HepG2 (cell line): ENCODE data around the gene RAB40C. TPM values are rescaled to one million over a fixed set of nuclear protein-coding genes. Genes with fewer than 3 reads are reported as not detected.

ENCODE experiments used
- CBFB ChIP-seq: sonication (generic); formaldehyde crosslinking; IDR thresholded peaks from 2 replicates; pipeline ENCODE4 v1.4.0; 2020; ENCODE audit warnings: missing genetic modification reagents
- HNF4G ChIP-seq, 2 experiments: sonication (generic) in 1 of 2; formaldehyde crosslinking in 1 of 2; IDR thresholded peaks; 2 replicates each; pipeline versions ENCODE4 v1.4.0 to v1.6.1; 2011 to 2020; ENCODE audit warnings: borderline replicate concordance in 2 of 2, low read depth in 2 of 2, mild to moderate bottlenecking in 2 of 2, low read length in 1 of 2, missing genetic modification reagents in 1 of 2, moderate library complexity in 1 of 2
- KDM2A ChIP-seq: sonication (generic); formaldehyde crosslinking; IDR thresholded peaks from 2 replicates; pipeline ENCODE4 v1.4.0; 2020; ENCODE audit warnings: low read depth, missing genetic modification reagents, borderline replicate concordance
- NFE2L2 ChIP-seq: fragments of 150-350 bp; IDR thresholded peaks from 2 replicates; pipeline ENCODE4 v1.6.1; 2014; ENCODE audit warnings: low read length
- SCMH1 ChIP-seq: sonication (generic); formaldehyde crosslinking; IDR thresholded peaks from 2 replicates; pipeline ENCODE4 v1.9.0; 2021; ENCODE audit warnings: missing genetic modification reagents, mild to moderate bottlenecking, borderline replicate concordance
- ZNF513 ChIP-seq: sonication (generic); formaldehyde crosslinking; conservative IDR thresholded peaks from 2 replicates; pipeline ENCODE4 v1.5.0; 2020; ENCODE audit warnings: missing genetic modification reagents
- polyA plus RNA-seq, 8 experiments: library from polyadenylated mRNA; depleted of rRNA in 3 of 8; stranded (reverse) in 7 of 8; unstranded in 1 of 8; fragments of >200 nt; fragmentation: Illumina TruSeq in 4 of 8; extraction: Trizol in 4 of 8; gene quantifications; 2 replicates each; pipeline versions ENCODE4 v1.2.1 to v1.2.3, GENCODE V29; 2011 to 2016; ENCODE audit warnings: low read depth in 4 of 8, missing spikeins in 1 of 8, mixed read lengths in 1 of 8; ENCODE audit not compliant: insufficient read depth in 1 of 8
- total RNA-seq, 5 experiments: library from RNA; depleted of rRNA; stranded (reverse); fragments of >200 nt; fragmentation: Illumina TruSeq; extraction: Trizol; gene quantifications; 2 replicates each; pipeline ENCODE4 v1.2.3, GENCODE V29; 2016; ENCODE audit warnings: low read depth in 1 of 5
- TF ChIP-seq, protein P1 (sequence below): sonication (generic); formaldehyde crosslinking; IDR thresholded peaks from 2 replicates; pipeline ENCODE4 v1.4.0; 2020; ENCODE audit warnings: missing genetic modification reagents, borderline replicate concordance
- TF ChIP-seq, protein P2 (sequence below): sonication (generic); formaldehyde crosslinking; IDR thresholded peaks from 2 replicates; pipeline ENCODE4 v1.4.0; 2020; ENCODE audit warnings: missing genetic modification reagents
- TF ChIP-seq, protein P3 (sequence below): sonication (generic); formaldehyde crosslinking; IDR thresholded peaks from 2 replicates; pipeline ENCODE4 v1.4.0; 2020; ENCODE audit warnings: missing genetic modification reagents

RAB40C gene
- total and polyA plus RNA-seq, 2 of the 13 experiments (the other 11 are each of a cell fraction or from before 2014, with no cell fraction given), result 7.7 to 11.5 TPM

- TF ChIP-seq ZNF513 (CRISPR knock-in tag), result 0 out of 2 replicates have a peak, but pooled peaks have one; percentile 16
- TF ChIP-seq CBFB (CRISPR knock-in tag), result peak; percentile 80; the same call in 1 of the 2 replicates
- TF ChIP-seq, protein P1, sequence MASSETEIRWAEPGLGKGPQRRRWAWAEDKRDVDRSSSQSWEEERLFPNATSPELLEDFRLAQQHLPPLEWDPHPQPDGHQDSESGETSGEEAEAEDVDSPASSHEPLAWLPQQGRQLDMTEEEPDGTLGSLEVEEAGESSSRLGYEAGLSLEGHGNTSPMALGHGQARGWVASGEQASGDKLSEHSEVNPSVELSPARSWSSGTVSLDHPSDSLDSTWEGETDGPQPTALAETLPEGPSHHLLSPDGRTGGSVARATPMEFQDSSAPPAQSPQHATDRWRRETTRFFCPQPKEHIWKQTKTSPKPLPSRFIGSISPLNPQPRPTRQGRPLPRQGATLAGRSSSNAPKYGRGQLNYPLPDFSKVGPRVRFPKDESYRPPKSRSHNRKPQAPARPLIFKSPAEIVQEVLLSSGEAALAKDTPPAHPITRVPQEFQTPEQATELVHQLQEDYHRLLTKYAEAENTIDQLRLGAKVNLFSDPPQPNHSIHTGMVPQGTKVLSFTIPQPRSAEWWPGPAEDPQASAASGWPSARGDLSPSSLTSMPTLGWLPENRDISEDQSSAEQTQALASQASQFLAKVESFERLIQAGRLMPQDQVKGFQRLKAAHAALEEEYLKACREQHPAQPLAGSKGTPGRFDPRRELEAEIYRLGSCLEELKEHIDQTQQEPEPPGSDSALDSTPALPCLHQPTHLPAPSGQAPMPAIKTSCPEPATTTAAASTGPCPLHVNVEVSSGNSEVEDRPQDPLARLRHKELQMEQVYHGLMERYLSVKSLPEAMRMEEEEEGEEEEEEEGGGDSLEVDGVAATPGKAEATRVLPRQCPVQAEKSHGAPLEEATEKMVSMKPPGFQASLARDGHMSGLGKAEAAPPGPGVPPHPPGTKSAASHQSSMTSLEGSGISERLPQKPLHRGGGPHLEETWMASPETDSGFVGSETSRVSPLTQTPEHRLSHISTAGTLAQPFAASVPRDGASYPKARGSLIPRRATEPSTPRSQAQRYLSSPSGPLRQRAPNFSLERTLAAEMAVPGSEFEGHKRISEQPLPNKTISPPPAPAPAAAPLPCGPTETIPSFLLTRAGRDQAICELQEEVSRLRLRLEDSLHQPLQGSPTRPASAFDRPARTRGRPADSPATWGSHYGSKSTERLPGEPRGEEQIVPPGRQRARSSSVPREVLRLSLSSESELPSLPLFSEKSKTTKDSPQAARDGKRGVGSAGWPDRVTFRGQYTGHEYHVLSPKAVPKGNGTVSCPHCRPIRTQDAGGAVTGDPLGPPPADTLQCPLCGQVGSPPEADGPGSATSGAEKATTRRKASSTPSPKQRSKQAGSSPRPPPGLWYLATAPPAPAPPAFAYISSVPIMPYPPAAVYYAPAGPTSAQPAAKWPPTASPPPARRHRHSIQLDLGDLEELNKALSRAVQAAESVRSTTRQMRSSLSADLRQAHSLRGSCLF, result no peak
- TF ChIP-seq SCMH1 (CRISPR knock-in tag), result no peak
- peak; percentile 12; the same call in 1 of the 2 replicates for TF ChIP-seq HNF4G (IDR thresholded peaks at IDR 0.05; ENCODE audit: borderline replicate concordance, low read depth, low read length)
- TF ChIP-seq HNF4G (CRISPR knock-in tag; IDR thresholded peaks at IDR 0.05; ENCODE audit: borderline replicate concordance, low read depth), result peak; percentile 33; the same call in 1 of the 2 replicates
- TF ChIP-seq, protein P2, sequence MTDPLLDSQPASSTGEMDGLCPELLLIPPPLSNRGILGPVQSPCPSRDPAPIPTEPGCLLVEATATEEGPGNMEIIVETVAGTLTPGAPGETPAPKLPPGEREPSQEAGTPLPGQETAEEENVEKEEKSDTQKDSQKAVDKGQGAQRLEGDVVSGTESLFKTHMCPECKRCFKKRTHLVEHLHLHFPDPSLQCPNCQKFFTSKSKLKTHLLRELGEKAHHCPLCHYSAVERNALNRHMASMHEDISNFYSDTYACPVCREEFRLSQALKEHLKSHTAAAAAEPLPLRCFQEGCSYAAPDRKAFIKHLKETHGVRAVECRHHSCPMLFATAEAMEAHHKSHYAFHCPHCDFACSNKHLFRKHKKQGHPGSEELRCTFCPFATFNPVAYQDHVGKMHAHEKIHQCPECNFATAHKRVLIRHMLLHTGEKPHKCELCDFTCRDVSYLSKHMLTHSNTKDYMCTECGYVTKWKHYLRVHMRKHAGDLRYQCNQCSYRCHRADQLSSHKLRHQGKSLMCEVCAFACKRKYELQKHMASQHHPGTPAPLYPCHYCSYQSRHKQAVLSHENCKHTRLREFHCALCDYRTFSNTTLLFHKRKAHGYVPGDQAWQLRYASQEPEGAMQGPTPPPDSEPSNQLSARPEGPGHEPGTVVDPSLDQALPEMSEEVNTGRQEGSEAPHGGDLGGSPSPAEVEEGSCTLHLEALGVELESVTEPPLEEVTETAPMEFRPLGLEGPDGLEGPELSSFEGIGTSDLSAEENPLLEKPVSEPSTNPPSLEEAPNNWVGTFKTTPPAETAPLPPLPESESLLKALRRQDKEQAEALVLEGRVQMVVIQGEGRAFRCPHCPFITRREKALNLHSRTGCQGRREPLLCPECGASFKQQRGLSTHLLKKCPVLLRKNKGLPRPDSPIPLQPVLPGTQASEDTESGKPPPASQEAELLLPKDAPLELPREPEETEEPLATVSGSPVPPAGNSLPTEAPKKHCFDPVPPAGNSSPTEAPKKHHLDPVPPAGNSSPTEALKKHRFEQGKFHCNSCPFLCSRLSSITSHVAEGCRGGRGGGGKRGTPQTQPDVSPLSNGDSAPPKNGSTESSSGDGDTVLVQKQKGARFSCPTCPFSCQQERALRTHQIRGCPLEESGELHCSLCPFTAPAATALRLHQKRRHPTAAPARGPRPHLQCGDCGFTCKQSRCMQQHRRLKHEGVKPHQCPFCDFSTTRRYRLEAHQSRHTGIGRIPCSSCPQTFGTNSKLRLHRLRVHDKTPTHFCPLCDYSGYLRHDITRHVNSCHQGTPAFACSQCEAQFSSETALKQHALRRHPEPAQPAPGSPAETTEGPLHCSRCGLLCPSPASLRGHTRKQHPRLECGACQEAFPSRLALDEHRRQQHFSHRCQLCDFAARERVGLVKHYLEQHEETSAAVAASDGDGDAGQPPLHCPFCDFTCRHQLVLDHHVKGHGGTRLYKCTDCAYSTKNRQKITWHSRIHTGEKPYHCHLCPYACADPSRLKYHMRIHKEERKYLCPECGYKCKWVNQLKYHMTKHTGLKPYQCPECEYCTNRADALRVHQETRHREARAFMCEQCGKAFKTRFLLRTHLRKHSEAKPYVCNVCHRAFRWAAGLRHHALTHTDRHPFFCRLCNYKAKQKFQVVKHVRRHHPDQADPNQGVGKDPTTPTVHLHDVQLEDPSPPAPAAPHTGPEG (CRISPR knock-in tag), result peak; percentile 3; the same call in 1 of the 2 replicates
- TF ChIP-seq, protein P3, sequence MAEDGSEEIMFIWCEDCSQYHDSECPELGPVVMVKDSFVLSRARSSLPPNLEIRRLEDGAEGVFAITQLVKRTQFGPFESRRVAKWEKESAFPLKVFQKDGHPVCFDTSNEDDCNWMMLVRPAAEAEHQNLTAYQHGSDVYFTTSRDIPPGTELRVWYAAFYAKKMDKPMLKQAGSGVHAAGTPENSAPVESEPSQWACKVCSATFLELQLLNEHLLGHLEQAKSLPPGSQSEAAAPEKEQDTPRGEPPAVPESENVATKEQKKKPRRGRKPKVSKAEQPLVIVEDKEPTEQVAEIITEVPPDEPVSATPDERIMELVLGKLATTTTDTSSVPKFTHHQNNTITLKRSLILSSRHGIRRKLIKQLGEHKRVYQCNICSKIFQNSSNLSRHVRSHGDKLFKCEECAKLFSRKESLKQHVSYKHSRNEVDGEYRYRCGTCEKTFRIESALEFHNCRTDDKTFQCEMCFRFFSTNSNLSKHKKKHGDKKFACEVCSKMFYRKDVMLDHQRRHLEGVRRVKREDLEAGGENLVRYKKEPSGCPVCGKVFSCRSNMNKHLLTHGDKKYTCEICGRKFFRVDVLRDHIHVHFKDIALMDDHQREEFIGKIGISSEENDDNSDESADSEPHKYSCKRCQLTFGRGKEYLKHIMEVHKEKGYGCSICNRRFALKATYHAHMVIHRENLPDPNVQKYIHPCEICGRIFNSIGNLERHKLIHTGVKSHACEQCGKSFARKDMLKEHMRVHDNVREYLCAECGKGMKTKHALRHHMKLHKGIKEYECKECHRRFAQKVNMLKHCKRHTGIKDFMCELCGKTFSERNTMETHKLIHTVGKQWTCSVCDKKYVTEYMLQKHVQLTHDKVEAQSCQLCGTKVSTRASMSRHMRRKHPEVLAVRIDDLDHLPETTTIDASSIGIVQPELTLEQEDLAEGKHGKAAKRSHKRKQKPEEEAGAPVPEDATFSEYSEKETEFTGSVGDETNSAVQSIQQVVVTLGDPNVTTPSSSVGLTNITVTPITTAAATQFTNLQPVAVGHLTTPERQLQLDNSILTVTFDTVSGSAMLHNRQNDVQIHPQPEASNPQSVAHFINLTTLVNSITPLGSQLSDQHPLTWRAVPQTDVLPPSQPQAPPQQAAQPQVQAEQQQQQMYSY (CRISPR knock-in tag), result no peak
- peak; percentile 54 for TF ChIP-seq KDM2A (CRISPR knock-in tag)
- TF ChIP-seq NFE2L2, result no peak
Measured at GRCh38 chr16:636206-637080, 46.6 kb downstream of the RAB40C start, which contains the start of gene METTL26 (continued).
